B cell (primary cell): ENCODE results near the gene TTLL10. TPM values are rescaled to one million over a fixed set of nuclear protein-coding genes. Genes with fewer than 3 reads are reported as not detected.

Experiments
- ATAC-seq: fragments of 200-7000 bp; cut with Tn5 transposase; one replicate; pipeline ENCODE4 v1.10.0; 2021; ENCODE audit warnings: low read depth, mild to moderate bottlenecking, moderate number of reproducible peaks, moderate library complexity
- CTCF ChIA-PET: fragments of 350-600 bp; sonication (Branson Sonifier 250); formaldehyde crosslinking; loops from one replicate; lab custom pipeline; 2021; ENCODE audit warnings: antibody characterized with exemption, inconsistent platforms; lab: Charles Lee
- POLR2A ChIA-PET: fragments of 350-600 bp; sonication (Branson Sonifier 250); formaldehyde crosslinking; loops from one replicate; lab custom pipeline; 2021; ENCODE audit warnings: antibody characterized with exemption; lab: Charles Lee
- DNase-seq: peaks from one replicate; pipeline ENCODE4 v3.0.0; 2013
- H2AFZ ChIP-seq: 2 replicates; pipeline ENCODE4 v1.6.1; 2012; ENCODE audit warnings: mild to moderate bottlenecking, low read depth, low read length; ENCODE audit not compliant: insufficient read depth, poor library complexity, severe bottlenecking
- H3K27ac ChIP-seq, 2 donors: 1 replicate in 1 of 2; 2 replicates in 1 of 2; pipeline ENCODE4 v1.5.1; 2012 to 2013; ENCODE audit warnings: low read length in 2 of 2, mild to moderate bottlenecking in 2 of 2, moderate library complexity in 1 of 2
- H3K27me3 ChIP-seq, 4 experiments: fragments of 200-600 bp in 1 of 4; sonication (generic) in 1 of 4; replicated peaks in 1 of 4; 1 replicate in 2 of 4; 2 replicates in 2 of 4; pipeline versions ENCODE4 v1.6.1 to v1.7.0; 2013 to 2016; ENCODE audit warnings: low read length in 3 of 4, mild to moderate bottlenecking in 2 of 4, mixed read lengths in 1 of 4, moderate library complexity in 1 of 4; ENCODE audit not compliant: insufficient read depth in 4 of 4, control insufficient read depth in 3 of 4; ENCODE audit errors: control extremely low read depth in 1 of 4
- H3K36me3 ChIP-seq, 2 experiments: replicated peaks in 1 of 2; 1 replicate in 1 of 2; 2 replicates in 1 of 2; pipeline versions ENCODE4 v1.6.1 to v1.7.1; 2013; ENCODE audit warnings: low read length in 1 of 2; ENCODE audit not compliant: insufficient read depth in 2 of 2, control insufficient read depth in 1 of 2; ENCODE audit errors: control extremely low read depth in 1 of 2, extremely low read depth in 1 of 2
- H3K4me1 ChIP-seq, 2 donors: fragments of 200-600 bp in 1 of 2; sonication (generic) in 1 of 2; 1 replicate in 1 of 2; 2 replicates in 1 of 2; pipeline versions ENCODE4 v1.5.1 to v1.6.1; 2013 to 2017; ENCODE audit warnings: low read length in 2 of 2; ENCODE audit not compliant: control insufficient read depth in 2 of 2, insufficient read depth in 2 of 2
- H3K4me2 ChIP-seq: replicated peaks from 2 replicates; pipeline ENCODE3; 2012; ENCODE audit warnings: mild to moderate bottlenecking, low read depth, low read length; ENCODE audit not compliant: poor library complexity, severe bottlenecking
- H3K4me3 ChIP-seq, 5 experiments: fragments of 200-600 bp in 1 of 5; sonication (generic) in 1 of 5; 1 replicate in 3 of 5; 2 replicates in 2 of 5; pipeline versions ENCODE4 v1.5.1 to v1.7.0; 2011 to 2016; ENCODE audit warnings: low read length in 4 of 5, mild to moderate bottlenecking in 4 of 5, low read depth in 2 of 5, control low read depth in 1 of 5, moderate library complexity in 1 of 5; ENCODE audit not compliant: insufficient read depth in 1 of 5; ENCODE audit errors: control extremely low read depth in 1 of 5, extremely low read depth in 1 of 5
- H3K79me2 ChIP-seq: fragments of 200-600 bp; sonication (generic); one replicate; pipeline ENCODE4 v1.6.0; 2016; ENCODE audit warnings: low read length; ENCODE audit not compliant: control insufficient read depth, insufficient read depth
- H3K9ac ChIP-seq: fragments of 200-600 bp; sonication (generic); 2 replicates; pipeline ENCODE4 v1.6.1; 2017; ENCODE audit warnings: mild to moderate bottlenecking, low read length, moderate library complexity
- H3K9me3 ChIP-seq, 3 donors: one replicate each; pipeline versions ENCODE4 v1.6.1 to v1.7.1; 2013; ENCODE audit warnings: low read length in 2 of 3; ENCODE audit not compliant: control insufficient read depth in 2 of 3, insufficient read depth in 1 of 3; ENCODE audit errors: control extremely low read depth in 1 of 3
- H4K20me1 ChIP-seq: 2 replicates; pipeline ENCODE4 v1.6.0; 2012; ENCODE audit warnings: mild to moderate bottlenecking, low read length; ENCODE audit not compliant: insufficient read depth, control insufficient read depth, poor library complexity, severe bottlenecking
- H3K27ac Mint-ChIP-seq: one replicate; pipeline ENCODE4 v1.8.0; 2021; ENCODE audit warnings: mixed read lengths
- H3K27me3 Mint-ChIP-seq: one replicate; pipeline ENCODE4 v1.8.0; 2021; ENCODE audit warnings: mixed read lengths
- H3K4me1 Mint-ChIP-seq: one replicate; pipeline ENCODE4 v1.8.0; 2021; ENCODE audit warnings: mixed read lengths
- H3K4me3 Mint-ChIP-seq: one replicate; pipeline ENCODE4 v1.8.0; 2021; ENCODE audit warnings: mixed read lengths
- H3K9me3 Mint-ChIP-seq: one replicate; pipeline ENCODE4 v1.8.0; 2022; ENCODE audit warnings: mixed read lengths; ENCODE audit not compliant: insufficient read depth
- CTCF ChIP-seq: fragments of 200-600 bp; IDR thresholded peaks from one replicate; pipeline ENCODE4 v1.8.0; 2022; ENCODE audit warnings: antibody characterized with exemption, mild to moderate bottlenecking
- EZH2 ChIP-seq: IDR thresholded peaks from 2 replicates; pipeline ENCODE4 v1.6.1; 2012; ENCODE audit warnings: borderline replicate concordance, low read depth, mild to moderate bottlenecking, moderate library complexity, low read length; ENCODE audit not compliant: insufficient read depth, poor library complexity, severe bottlenecking
- WGBS: methylation state at CpG from one replicate; pipeline ENCODE4 v1.1.5; 2013; ENCODE audit warnings: missing lambda C conversion rate; ENCODE audit not compliant: insufficient coverage; 5-methylcytosine and 5-hydroxymethylcytosine counted together
- intact Hi-C: fragments of 100-400 bp; cut with micrococcal nuclease; formaldehyde crosslinking; loops from one replicate; pipeline ENCODE4 v1.10.0; 2022
- polyA plus RNA-seq: library from polyadenylated mRNA; depleted of rRNA; stranded (reverse); fragments of >200 nt; gene quantifications from 2 replicates; pipeline ENCODE4 v1.2.3, GENCODE V29; 2012
- total RNA-seq, 2 donors: library from RNA; stranded (reverse); fragments of 120-200 nt in 1 of 2; gene quantifications; 1 replicate in 1 of 2; 2 replicates in 1 of 2; pipeline versions ENCODE4 v1.2.3 to v1.2.4, GENCODE V29; 2013 to 2022

TTLL10 gene
- total and polyA plus RNA-seq, 2 donors (not counting 1 experiment from before 2014, with no cell fraction given): 0.37 to 0.45 TPM

GRCh38 chr1:1127551-1128451 is 45.9 kb upstream of the TTLL10 start:
- no peaks in the 10 kb centered on the region for H4K20me1 ChIP-seq
- Mint-ChIP-seq H3K9me3 (no peaks in the 10 kb centered on the region), H3K27ac (no peak overlapping the region), H3K27me3 (no peaks in the 10 kb centered on the region), H3K4me1 (peaks cover 21% of the 10 kb centered on the region), H3K4me3 (no peak overlapping the region)
- ATAC-seq (no peak), DNase-seq (no peak)
- peaks cover 14 to 15% of the 10 kb centered on the region in 2 donors for H3K4me1 ChIP-seq
- H3K9ac ChIP-seq: no peak overlapping the region
- H3K4me2 ChIP-seq: no peak overlapping the region
- intact Hi-C loops: no loop called here
- H3K79me2 ChIP-seq: no peaks in the 10 kb centered on the region
- ChIA-PET CTCF (interaction anchor here (0.7 to 1.7 kb wide), 3 partner anchors 9 to 164 kb away, joined by 3 to 6 read pairs (median 5); no protein-coding TSS in a partner anchor), POLR2A (interaction anchor here (0.7 to 3.2 kb wide), 2 partner anchors 9 to 41 kb away, joined by 3 to 21 read pairs; no protein-coding TSS in a partner anchor)
- TF ChIP-seq CTCF (no peak), EZH2 (no peak)
- no peak overlapping the region for H2AFZ ChIP-seq
- no peaks in the 10 kb centered on the region for H3K36me3 ChIP-seq
- WGBS: 91% methylated on average over 45 of the region's 45 CpGs
- H3K9me3 ChIP-seq: peaks cover 0 to 14% (median 0%) of the 10 kb centered on the region in 3 donors
- no peaks in the 10 kb centered on the region for H3K27me3 ChIP-seq
- H3K4me3 ChIP-seq: no peak overlapping the region
- no peak overlapping the region for H3K27ac ChIP-seq
